Stimulated activated CD8-positive, alpha-beta memory T cell treated with anti-CD3 and anti-CD28 coated beads, Interleukin-4, amount 100 ng/mL, for 1 hour (primary cell): Measurements from ENCODE around the gene CNOT3.
"Not testable (repeated sequence)": the region's sequence is repeated elsewhere in the genome, so short reads cannot be mapped to it uniquely, and the experiment has no call there.

Experiments
- DNase-seq, 2 donors: peaks; one replicate each; pipeline ENCODE4 v3.0.0-alpha.2; 2020; ENCODE audit warnings: low read depth in 2 of 2, low spot score in 1 of 2

Gene CNOT3

GRCh38 chr19:54137699-54138488, at the start of gene CNOT3:
TSS of gene CNOT3 (plus strand) at chr19:54137762. CDS start at chr19:54142979, 5,217 bp downstream.
- no peak for DNase-seq

- no peak for DNase-seq
Observed at GRCh38 chr19:54094426-54095000, 43.0 kb upstream of the CNOT3 start.

GRCh38 chr19:54095136-54095858, 42.3 kb upstream of the CNOT3 start:
- no peak for DNase-seq

- DNase-seq = not testable (repeated sequence)
Observed at GRCh38 chr19:54095859-54096616, 41.5 kb upstream of the CNOT3 start.

GRCh38 chr19:54096617-54097106, 40.9 kb upstream of the CNOT3 start:
- DNase-seq = no peak

- no peak for DNase-seq
Observed at GRCh38 chr19:54099190-54099902, 38.2 kb upstream of the CNOT3 start.

GRCh38 chr19:54099903-54100255, 37.7 kb upstream of the CNOT3 start:
- not testable (repeated sequence) for DNase-seq

- DNase-seq = no peak
Observed at GRCh38 chr19:54100561-54100960, 37.0 kb upstream of the CNOT3 start, which contains the start of gene OSCAR. TSS of gene OSCAR (minus strand) at chr19:54100803. CDS start at chr19:54100792, 11 bp downstream.

- DNase-seq = peak; percentile 86 to 94
Observed at GRCh38 chr19:54102421-54103169, 35.0 kb upstream of the CNOT3 start, which contains the start of gene NDUFA3. TSS of gene NDUFA3 (plus strand) at chr19:54102855. CDS start at chr19:54102879, 24 bp downstream.

- DNase-seq = no peak
Observed at GRCh38 chr19:54104998-54105715, 32.4 kb upstream of the CNOT3 start.

- no peak for DNase-seq
Observed at GRCh38 chr19:54105796-54106195, 31.8 kb upstream of the CNOT3 start.

GRCh38 chr19:54106716-54107115, 30.8 kb upstream of the CNOT3 start:
- no peak for DNase-seq

GRCh38 chr19:54107876-54108490, 29.6 kb upstream of the CNOT3 start:
- no peak for DNase-seq

- no peak for DNase-seq
Observed at GRCh38 chr19:54108496-54108895, 29.1 kb upstream of the CNOT3 start.

GRCh38 chr19:54109651-54110050, 27.9 kb upstream of the CNOT3 start:
- DNase-seq = no peak

GRCh38 chr19:54114340-54115108, 23.0 kb upstream of the CNOT3 start:
- DNase-seq = no peak

- DNase-seq = peak; percentile 91 to 97
Observed at GRCh38 chr19:54115109-54116063, 22.2 kb upstream of the CNOT3 start, which contains the start of the genes PRPF31 and TFPT. TSS of gene PRPF31 (plus strand) at chr19:54115754. CDS start at chr19:54118279, 2,525 bp downstream. TSS of gene TFPT (minus strand) at chr19:54115657. CDS start at chr19:54115269, 388 bp downstream.
